Activated T-helper 1 cell treated with Interleukin-2 at 50 U/mL for 16 hours (primary cell): ENCODE measurements around the gene MTCH2.
"Not testable (repeated sequence)": the region's sequence is repeated elsewhere in the genome, so short reads cannot be mapped to it uniquely, and the experiment has no call there.

ENCODE experiments used
- DNase-seq: peaks from one replicate; pipeline ENCODE4 v3.0.0-alpha.2; 2020; ENCODE audit warnings: low read depth

The MTCH2 gene

DNA sequence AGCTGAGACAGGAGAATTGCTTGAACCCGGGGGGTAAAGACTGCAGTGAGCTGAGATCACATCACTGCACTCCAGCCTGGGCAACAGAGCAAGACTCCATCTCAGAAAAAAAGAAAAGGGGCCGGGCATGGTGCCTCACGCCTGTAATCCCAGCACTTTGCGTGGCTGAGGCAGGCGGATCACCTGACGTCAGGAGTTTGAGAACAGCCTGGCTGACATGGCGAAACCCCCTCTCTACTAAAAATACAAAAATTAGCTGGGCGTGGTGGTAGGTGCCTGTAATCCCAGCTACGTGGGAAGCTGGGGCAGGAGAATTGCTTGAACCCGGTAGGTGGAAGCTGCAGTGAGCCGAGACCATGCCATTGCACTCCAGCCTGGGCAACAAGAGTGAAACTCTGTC is 6.0 kb downstream of the MTCH2 start:
- DNase-seq: not testable (repeated sequence)

DNA sequence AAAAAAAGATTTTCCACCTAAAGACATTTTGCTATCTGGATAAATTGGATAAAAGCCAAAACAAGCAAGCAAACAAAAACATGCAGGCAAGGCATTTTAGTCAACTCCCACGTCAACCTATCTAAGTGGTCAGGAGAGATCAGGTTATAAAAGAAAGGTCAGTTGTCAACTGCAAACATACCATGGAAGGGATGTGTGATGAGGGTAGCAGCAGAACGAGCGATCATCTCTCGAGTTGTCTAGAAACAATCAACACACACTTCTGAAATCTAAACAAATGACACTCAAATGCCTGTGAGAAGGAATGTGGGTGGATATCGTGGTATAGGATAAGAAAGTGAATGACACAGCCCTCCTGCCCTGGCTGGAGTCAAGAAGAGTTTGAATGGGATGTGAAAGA is 10.9 kb downstream of the MTCH2 start:
- DNase-seq: no peak

- no peak for DNase-seq
Measured at GRCh38 chr11:47628026-47628425, 14.3 kb downstream of the MTCH2 start.

DNA sequence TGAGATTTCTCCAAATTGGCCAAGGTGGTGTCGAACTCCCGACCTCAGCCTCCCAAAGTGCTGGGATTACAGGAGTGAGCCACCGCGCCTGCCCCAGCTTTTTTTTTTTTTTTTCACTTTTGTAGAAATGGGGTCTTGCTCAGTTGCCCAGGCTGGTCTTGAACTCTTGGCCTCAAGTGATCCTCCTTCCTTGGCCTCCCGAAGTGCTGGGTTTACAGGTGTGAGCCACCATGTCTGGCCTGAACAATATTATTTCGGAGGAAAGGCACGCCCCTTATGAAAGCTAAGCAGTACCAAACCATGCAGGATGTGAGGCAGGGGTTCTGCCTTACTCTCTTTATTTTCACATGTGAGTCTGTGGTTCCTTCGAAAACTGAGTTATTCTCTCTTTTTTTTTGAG is 16.1 kb downstream of the MTCH2 start:
- no peak for DNase-seq

GRCh38 chr11:47620836-47621378 is 21.5 kb downstream of the MTCH2 start:
- DNase-seq: no peak

GRCh38 chr11:47617417-47617809 is 24.9 kb downstream of the MTCH2 start:
- no peak for DNase-seq

DNA sequence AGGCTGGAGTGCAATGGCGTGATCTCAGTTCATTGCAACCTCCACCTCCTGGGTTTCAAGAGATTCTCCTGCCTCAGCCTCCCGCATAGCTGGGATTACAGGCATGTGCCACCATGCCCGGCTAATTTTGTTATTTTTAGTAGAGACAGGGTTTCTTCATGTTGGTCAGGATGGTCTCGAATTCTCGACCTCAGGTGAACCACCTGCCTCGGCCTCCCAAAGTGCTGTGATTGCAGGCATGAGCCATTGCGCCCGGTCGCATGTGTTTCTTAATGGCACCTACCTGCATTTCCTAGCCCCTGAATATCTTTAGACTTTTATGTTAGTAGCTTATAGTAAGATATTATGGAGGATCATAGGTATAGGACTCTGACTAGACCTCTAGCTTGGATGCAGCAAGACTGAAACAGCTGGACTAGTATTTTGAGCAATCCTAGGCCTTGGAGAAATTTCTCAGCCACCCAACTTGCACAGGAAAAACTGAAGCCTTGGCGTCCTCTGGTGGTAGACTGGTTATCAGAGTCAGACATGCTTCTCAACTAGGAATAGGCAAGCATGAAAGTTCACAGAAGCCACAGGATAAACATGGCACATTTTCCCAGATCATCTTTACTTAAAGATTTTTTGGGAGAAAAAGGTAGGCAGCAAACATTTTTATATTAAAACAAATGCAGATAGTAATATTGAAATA is 25.5 kb downstream of the MTCH2 start:
- no peak for DNase-seq

DNA sequence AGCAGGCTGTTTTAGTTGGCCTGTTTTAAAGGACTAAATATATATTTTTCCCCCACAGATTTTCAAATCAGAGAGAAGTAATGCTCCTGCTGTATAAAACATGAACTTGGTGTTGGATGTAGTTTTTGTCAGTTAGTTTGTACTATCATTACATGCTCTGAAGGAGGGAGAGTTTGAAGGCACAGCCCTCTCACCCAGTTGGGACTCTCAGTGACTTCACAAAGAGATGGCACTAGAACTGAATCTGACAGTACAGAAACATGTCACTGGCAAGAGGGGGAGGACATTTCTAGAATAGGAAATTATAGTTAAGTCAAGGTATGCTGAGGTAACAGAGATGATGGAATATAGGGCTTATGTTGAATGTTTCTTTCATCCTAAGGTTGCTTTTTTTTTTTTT is 27.1 kb downstream of the MTCH2 start:
- no peak for DNase-seq

DNA sequence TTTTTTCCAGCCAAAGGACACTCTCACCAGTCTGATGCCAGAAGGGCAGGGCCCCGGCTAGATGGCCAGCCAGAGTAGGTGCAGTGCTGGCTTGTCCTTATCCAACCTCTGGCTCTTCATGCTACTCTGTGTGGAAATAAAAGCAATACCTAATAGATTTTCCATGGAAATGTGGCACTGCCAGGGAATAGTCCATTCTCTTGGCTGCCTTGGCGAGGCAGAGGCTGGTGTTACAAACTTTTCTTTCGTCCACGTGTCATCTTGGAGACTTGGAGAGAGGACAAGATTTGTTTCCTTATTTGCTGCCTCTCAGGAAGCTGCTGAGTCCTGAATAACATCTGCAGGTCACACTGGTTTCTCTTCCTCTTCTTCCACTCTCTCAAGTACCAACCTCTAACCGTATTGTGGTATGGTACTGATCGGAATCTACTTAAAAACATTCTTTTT is 31.0 kb downstream of the MTCH2 start:
- DNase-seq: no peak

DNA sequence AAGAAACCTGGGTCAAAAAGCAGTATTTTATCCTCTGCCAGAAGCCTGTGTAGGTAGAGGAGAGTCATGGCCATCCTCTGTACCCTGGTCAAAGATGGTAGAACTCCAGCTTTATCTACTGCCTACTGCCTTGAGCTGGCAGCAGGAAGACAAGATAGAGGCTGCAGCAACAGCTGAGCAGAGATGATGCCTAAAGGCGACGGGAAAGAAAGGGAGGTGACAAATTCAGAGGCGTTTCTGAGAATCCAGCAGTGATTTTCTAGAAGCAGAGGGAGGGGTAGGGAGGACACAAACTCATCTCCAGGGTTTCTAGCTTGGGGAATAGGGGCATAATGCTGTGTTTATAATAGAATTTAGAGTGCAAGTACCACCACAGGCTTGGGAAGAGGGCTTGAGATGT is 32.7 kb downstream of the MTCH2 start:
- no peak for DNase-seq

DNA sequence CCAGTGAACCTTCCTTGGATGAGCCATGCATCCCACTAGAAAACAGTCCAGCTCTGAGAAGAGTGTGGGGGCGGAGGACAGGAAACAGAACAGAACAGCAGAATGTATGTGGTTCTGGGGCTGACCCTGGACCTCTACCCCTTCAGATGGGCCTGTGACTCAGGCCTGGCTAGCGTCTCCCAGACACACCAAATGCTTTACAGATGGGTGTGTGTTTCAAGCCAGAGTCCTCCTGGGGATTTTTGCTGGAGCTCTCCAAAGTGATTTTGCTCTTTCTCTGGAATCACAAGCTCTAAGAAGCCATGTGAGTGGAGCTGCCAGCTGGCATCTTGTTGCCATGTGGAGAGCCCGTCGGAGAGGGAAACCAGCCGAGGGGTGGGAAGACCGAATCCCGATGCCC is 35.0 kb downstream of the MTCH2 start:
- DNase-seq: no peak

- DNase-seq: no peak
Measured at GRCh38 chr11:47606731-47607130, 35.6 kb downstream of the MTCH2 start.

DNA sequence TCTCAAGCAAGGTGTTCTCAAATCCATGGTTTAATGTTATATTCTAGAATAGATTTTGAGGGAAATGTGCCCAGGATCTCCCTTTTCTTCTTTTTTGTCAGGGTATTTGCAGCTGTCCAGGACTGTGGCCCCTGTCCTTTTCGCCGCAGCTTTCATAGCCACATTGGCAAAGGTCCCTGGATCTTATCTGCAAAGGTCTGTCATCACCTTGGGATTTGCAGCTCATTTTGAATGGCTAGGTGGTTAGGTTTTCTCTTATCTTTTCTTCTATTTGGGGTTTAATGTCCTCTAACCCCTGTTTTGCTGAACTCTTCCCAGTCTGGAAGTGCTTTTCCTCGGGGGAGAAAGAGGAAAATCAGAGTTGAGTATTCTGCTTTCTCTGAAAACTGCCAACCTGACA is 36.4 kb downstream of the MTCH2 start:
- no peak for DNase-seq

DNA sequence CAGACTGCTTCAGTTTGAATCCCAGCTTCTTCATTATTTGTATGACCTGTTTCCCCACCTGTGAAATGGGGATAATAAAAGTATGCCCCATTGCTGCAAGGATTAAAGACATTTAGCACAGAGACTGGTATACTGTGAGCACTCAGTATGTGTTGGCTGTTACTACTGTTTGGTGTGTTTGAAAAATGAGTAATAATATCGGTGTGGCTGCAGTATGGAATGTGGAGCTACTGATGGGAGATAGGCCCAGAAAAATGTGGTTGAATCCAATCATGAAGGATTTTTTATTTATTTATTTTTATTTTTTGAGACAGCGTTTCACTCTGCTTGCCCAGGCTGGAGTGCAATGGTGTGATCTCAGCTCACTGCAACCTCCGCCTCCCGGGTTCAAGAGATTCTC is 39.1 kb downstream of the MTCH2 start:
- no peak for DNase-seq

GRCh38 chr11:47599902-47600301 is 42.5 kb downstream of the MTCH2 start:
- no peak for DNase-seq

- DNase-seq: no peak
Measured at GRCh38 chr11:47595967-47596366, 46.4 kb downstream of the MTCH2 start.

- no peak for DNase-seq
Measured at GRCh38 chr11:47595029-47595428, 47.3 kb downstream of the MTCH2 start.

- DNase-seq: no peak
Measured at GRCh38 chr11:47593934-47594855, 48.2 kb downstream of the MTCH2 start, which contains the start of gene C1QTNF4. TSS of gene C1QTNF4 (minus strand) at chr11:47594411. CDS start at chr11:47590810, 3,601 bp downstream.

DNA sequence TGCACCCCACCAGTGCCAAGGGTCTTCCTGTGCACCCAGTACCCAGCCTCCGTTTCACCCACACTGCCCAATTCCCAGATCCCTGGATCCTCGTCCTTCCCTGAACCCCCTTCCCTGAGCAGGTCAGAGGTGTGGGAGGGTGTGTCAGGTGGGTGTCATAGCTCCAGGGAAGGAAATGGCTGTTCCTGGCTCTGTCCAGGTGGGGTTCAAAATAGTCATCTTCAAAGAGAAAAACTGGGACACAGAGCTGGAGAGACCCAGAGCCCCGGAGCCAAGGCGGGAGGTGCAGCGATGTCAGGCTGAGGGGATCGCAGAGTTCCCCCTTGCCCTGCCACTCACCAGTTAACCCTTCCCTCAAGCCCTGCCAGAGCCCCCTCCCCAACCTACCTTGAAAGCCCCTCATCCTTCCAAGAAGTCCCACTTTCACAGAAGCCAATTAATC is 48.8 kb downstream of the MTCH2 start:
- DNase-seq: no peak

GRCh38 chr11:47592970-47593369 is 49.4 kb downstream of the MTCH2 start:
- DNase-seq: no peak

DNA sequence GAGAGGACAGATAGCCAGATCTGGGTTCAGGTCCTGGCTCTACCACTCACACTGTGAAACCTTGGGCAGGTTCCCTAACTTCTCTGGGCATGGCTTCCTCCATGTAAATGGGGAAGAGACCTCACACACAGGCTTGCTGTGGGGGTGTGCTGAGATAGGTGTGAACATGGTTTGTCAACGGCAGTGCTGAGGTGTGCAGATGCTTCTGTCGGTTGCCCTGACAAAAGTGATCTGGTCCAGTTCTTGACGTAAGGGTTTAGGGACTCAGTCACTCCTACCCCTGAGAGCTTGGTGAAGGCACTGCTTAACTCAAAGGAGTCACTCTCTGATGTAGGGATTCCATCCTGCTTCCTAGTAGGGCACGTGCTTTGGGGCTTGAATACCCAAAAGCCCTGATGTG is 50.1 kb downstream of the MTCH2 start:
- DNase-seq: no peak

DNA sequence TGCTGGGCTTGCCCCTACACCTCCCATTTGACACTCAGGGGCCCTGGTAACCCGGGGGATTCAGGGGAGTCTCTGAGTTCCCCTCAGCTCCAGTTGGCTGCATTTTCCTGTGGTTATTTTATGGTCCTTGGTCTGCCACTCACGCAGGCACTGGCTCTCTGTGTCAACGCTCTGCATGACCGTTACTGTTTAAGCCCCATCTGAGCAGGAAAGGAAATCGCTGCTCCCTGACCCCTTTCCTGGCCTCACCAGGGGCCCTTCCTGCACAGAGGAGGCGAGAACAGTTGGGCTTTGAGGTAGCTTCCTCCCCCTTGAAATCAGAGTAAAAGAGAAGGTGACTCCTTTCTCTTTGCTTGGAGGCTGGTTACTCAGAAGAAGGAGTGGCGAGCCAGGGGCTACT is 50.6 kb downstream of the MTCH2 start:
- DNase-seq: no peak
